ENCODE results near the gene RASSF4.

The RASSF4 gene

GRCh38 chr10:44914891-44915290 lies 44.7 kb upstream of the RASSF4 start:
- no peak for DNase-seq (ENCODE audit: low read depth)
- TF ChIP-seq, protein P1, sequence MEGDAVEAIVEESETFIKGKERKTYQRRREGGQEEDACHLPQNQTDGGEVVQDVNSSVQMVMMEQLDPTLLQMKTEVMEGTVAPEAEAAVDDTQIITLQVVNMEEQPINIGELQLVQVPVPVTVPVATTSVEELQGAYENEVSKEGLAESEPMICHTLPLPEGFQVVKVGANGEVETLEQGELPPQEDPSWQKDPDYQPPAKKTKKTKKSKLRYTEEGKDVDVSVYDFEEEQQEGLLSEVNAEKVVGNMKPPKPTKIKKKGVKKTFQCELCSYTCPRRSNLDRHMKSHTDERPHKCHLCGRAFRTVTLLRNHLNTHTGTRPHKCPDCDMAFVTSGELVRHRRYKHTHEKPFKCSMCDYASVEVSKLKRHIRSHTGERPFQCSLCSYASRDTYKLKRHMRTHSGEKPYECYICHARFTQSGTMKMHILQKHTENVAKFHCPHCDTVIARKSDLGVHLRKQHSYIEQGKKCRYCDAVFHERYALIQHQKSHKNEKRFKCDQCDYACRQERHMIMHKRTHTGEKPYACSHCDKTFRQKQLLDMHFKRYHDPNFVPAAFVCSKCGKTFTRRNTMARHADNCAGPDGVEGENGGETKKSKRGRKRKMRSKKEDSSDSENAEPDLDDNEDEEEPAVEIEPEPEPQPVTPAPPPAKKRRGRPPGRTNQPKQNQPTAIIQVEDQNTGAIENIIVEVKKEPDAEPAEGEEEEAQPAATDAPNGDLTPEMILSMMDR (IDR thresholded peaks at IDR 0.05; ENCODE audit: insufficient read depth, low read depth, low read length, missing control alignments): no peak
- H3K4me3 ChIP-seq (ENCODE audit: low read length): no peak overlapping the region

- no peak overlapping the region for H3K4me3 ChIP-seq (ENCODE audit: low read length)
- DNase-seq (ENCODE audit: low read depth): no peak
- TF ChIP-seq, protein P1 (IDR thresholded peaks at IDR 0.05; ENCODE audit: insufficient read depth, low read depth, low read length, missing control alignments): no peak
Measured at GRCh38 chr10:44916429-44916828, 43.2 kb upstream of the RASSF4 start.

GRCh38 chr10:44917848-44918247 lies 41.8 kb upstream of the RASSF4 start:
- no peak for DNase-seq (ENCODE audit: low read depth)
- TF ChIP-seq, protein P1 (IDR thresholded peaks at IDR 0.05; ENCODE audit: insufficient read depth, low read depth, low read length, missing control alignments): no peak
- H3K4me3 ChIP-seq (ENCODE audit: low read length): no peak overlapping the region

GRCh38 chr10:44920252-44920651 lies 39.4 kb upstream of the RASSF4 start:
- no peak for DNase-seq (ENCODE audit: low read depth)
- TF ChIP-seq, protein P1 (IDR thresholded peaks at IDR 0.05; ENCODE audit: insufficient read depth, low read depth, low read length, missing control alignments): no peak
- H3K4me3 ChIP-seq (ENCODE audit: low read length): no peak overlapping the region

GRCh38 chr10:44921061-44921460 lies 38.5 kb upstream of the RASSF4 start:
- no peak overlapping the region for H3K4me3 ChIP-seq (ENCODE audit: low read length)
- TF ChIP-seq, protein P1 (IDR thresholded peaks at IDR 0.05; ENCODE audit: insufficient read depth, low read depth, low read length, missing control alignments): no peak
- DNase-seq (ENCODE audit: low read depth): no peak

DNA sequence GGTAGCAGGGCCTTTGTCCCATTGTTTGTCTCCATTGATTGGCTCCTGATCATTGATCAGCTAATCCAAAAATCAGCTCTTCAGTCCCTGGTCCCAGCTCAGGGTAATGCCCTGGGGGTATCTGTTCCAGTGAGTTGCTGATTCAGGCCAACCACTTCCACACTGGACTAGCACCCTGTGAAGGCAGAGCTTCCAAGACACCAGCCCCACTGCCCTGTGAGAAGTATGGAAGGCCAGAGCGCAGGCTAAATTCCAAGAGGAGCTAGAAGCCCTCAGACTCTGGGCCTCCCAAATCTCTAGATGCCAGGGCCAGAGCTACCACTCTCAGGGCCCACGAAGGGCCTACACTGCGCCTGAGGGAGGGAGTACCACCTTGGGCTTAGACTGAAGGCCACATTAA lies 38.1 kb upstream of the RASSF4 start:
- no peak overlapping the region for H3K4me3 ChIP-seq (ENCODE audit: low read length)
- no peak for DNase-seq (ENCODE audit: low read depth)
- TF ChIP-seq, protein P1 (IDR thresholded peaks at IDR 0.05; ENCODE audit: insufficient read depth, low read depth, low read length, missing control alignments): no peak

- TF ChIP-seq, protein P1 (IDR thresholded peaks at IDR 0.05; ENCODE audit: insufficient read depth, low read depth, low read length, missing control alignments): no peak
- H3K4me3 ChIP-seq (ENCODE audit: low read length): no peak overlapping the region
- DNase-seq (ENCODE audit: low read depth): no peak
Measured at GRCh38 chr10:44922021-44922420, 37.6 kb upstream of the RASSF4 start.
